Skeletal muscle satellite cell (primary cell): ENCODE measurements around the gene MAML3.

Experiments used
- H3K27me3 ChIP-seq: 2 replicates; pipeline ENCODE4 v1.7.0; 2013; ENCODE audit warnings: low read length; ENCODE audit not compliant: control insufficient read depth, insufficient read depth
- H3K36me3 ChIP-seq: 2 replicates; pipeline ENCODE4 v1.7.0; 2013; ENCODE audit warnings: mild to moderate bottlenecking, control low read depth, low read length; ENCODE audit not compliant: insufficient read depth
- H3K4me1 ChIP-seq: 2 replicates; pipeline ENCODE4 v1.7.0; 2013; ENCODE audit warnings: low read length; ENCODE audit not compliant: control insufficient read depth, insufficient read depth
- H3K4me2 ChIP-seq: 2 replicates; pipeline ENCODE4 v1.7.0; 2013; ENCODE audit warnings: mild to moderate bottlenecking, low read length
- H3K4me3 ChIP-seq: 2 replicates; pipeline ENCODE4 v1.7.0; 2013; ENCODE audit warnings: low read length
- H3K9ac ChIP-seq: 2 replicates; pipeline ENCODE4 v1.7.0; 2013; ENCODE audit warnings: mild to moderate bottlenecking, low read depth, low read length, moderate library complexity
- H3K9me3 ChIP-seq: replicated peaks from 2 replicates; pipeline ENCODE4 v1.7.0; 2013; ENCODE audit warnings: mild to moderate bottlenecking, control low read depth, low read length

The MAML3 gene

DNA sequence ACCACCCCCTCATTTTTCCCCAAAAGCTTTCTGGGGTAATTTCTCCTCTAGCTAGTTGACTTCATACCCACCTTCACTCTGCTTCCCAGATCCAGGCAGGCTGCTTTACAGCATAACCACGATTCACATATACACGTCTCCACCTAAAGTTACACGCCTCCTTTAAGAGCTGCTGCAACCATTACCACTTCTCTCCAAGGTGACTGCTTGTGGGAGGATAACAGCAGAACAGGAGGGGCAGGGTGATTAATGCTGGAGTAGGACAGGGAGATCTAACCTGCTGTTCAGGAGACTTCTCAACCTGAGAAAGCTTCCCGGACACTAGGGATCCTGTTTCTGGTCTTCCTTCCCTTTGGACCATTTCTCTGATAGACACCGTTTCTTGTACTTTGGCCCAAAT is 411.0 kb downstream of the MAML3 start:
- no peaks in the 10 kb centered on the region for H3K36me3 ChIP-seq
- H3K27me3 ChIP-seq = peaks cover 4% of the 10 kb centered on the region
- no peak overlapping the region for H3K9ac ChIP-seq
- peaks cover 11% of the 10 kb centered on the region for H3K4me1 ChIP-seq
- no peaks in the 10 kb centered on the region for H3K9me3 ChIP-seq
- H3K4me2 ChIP-seq = no peak overlapping the region
- no peak overlapping the region for H3K4me3 ChIP-seq

DNA sequence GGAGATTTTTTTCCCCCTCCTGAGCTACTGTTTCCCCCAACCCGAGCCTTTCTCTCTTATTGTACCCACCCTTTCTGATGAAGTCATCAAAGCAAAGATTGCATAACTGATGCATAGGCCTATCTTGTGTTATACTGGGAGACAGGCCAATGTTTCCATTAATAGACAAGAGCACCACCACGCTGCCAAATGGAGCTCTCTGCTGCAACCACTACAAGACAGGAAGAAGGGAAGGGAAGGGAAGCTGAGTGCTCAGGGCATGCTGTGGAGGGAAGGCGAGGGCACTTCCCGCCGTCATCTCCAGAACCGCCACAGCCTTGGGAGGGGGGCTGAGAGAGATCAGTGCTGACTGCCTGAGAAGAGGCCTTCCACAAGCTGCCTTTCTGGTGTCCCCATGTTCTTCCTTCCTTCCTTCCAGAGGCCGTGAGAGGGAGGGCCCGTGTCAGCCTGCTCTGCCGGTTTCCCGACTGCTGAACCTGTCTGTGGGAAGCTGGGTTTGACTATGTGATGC is 413.4 kb downstream of the MAML3 start:
- Histone ChIP-seq H3K4me1 (peaks cover 11% of the 10 kb centered on the region), H3K36me3 (no peaks in the 10 kb centered on the region)

DNA sequence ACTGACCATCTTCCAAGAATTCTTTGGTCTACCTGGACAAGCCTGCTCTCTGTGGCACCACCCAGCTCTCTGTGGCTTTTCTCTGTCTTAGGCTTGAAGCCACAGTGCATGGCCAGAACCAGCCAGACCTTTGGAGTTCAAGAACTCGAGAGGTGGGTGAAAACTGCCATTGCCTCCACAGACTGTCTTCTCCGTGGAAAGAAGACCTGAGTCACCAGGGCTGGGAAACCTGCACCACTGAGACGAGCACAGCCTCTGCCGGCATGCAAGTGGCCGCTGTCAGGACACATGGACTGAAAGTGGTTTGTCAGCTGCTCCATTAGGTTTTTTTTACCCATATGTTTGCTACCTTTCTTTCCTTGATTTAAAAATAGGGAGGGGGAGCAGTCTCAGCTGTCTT is 413.9 kb downstream of the MAML3 start:
- H3K27me3 ChIP-seq = no peaks in the 10 kb centered on the region

More for the DNA sequence above, 413.4 kb downstream of the MAML3 start:
- no peak overlapping the region for H3K4me3 ChIP-seq
- no peak overlapping the region for H3K9ac ChIP-seq
- no peaks in the 10 kb centered on the region for H3K27me3 ChIP-seq
- H3K4me2 ChIP-seq = no peak overlapping the region
- no peaks in the 10 kb centered on the region for H3K9me3 ChIP-seq

DNA sequence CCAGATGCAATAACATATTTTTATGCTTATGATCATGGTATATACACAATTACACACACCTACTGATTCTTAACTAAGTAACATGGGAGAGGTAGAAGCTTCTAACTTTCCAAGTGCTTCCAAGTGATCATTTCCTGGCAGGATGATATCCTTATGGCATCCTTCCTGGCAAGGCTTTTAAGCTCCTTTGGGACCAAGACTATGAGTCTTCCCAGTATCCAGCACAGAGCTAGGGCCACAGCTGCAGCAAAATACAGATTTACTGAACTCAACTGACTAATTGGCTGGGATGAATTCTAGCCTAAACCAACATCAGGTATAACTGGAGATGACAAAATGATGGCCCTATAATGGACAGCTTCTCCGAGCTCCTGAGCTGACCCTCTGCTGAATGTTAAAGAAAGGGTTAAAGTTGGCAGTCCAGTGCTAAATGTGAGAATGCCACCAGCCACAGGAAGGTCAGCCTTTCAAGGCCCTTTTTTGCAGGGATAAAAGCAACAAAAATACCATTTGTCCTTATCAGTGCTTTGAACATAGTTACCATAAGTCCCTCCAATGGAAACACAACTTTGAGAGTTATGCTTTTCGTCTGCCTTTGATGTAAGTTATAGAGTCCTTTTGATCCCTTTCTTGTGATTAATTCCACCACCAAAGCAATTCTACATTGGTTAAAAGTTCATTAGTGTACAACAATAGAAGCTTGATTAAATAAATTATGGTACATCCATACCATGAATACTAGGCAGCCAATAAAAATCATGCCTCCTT is 415.0 kb downstream of the MAML3 start:
- no peak overlapping the region for H3K9ac ChIP-seq
- no peaks in the 10 kb centered on the region for H3K9me3 ChIP-seq
- H3K36me3 ChIP-seq = no peaks in the 10 kb centered on the region
- no peak overlapping the region for H3K4me3 ChIP-seq
- H3K27me3 ChIP-seq = no peaks in the 10 kb centered on the region
- H3K4me2 ChIP-seq = no peak overlapping the region
- peaks cover 21% of the 10 kb centered on the region for H3K4me1 ChIP-seq

More for the DNA sequence above, 413.9 kb downstream of the MAML3 start:
- Histone ChIP-seq H3K4me3 (no peak overlapping the region), H3K9ac (no peak overlapping the region), H3K36me3 (no peaks in the 10 kb centered on the region), H3K9me3 (no peaks in the 10 kb centered on the region), H3K4me2 (no peak overlapping the region), H3K4me1 (peaks cover 11% of the 10 kb centered on the region)

DNA sequence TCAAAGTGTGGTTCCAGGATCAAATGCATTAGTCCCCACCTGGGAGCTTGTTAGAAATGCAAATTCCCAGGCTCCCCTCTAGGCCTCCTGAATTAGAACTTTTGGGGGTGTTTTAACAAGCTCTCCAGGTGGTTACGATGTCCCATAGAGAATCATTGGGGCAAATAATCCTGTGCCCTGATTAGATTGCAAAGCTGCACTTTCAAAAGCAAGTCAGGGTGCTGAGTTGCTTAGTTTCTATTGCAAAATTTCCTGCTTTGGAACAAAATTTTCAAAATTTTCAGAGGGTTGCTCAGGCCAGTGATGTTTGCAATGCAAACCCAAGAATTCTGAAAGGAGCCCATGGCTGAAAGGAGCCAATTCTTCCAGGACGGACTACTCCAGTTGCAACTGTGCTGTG is 417.3 kb downstream of the MAML3 start:
- Histone ChIP-seq H3K9ac (no peak overlapping the region), H3K27me3 (no peaks in the 10 kb centered on the region), H3K4me2 (no peak overlapping the region), H3K9me3 (no peaks in the 10 kb centered on the region), H3K4me1 (peaks cover 22% of the 10 kb centered on the region), H3K36me3 (no peaks in the 10 kb centered on the region), H3K4me3 (no peak overlapping the region)

DNA sequence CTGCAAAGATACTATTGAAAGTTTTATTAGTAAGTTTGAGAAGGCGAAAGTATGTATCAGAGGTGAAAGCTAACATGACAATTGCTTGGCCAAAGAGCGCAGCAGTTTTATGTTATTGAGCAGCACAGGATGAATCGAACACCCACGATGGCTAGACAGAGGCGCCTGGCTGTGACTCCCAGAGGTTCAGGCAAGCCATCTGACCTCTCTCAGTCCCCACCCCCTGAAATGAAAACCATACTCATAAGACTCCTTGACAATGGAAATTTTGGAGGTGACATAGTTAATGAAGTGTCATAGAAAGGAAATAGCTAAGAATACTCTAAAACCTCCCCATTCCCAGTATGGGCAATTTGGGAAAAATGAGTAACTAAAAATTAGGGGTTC is 417.7 kb downstream of the MAML3 start:
- H3K4me1 ChIP-seq = peaks cover 22% of the 10 kb centered on the region
- no peaks in the 10 kb centered on the region for H3K27me3 ChIP-seq
- no peaks in the 10 kb centered on the region for H3K36me3 ChIP-seq
- no peak overlapping the region for H3K4me3 ChIP-seq
- no peak overlapping the region for H3K9ac ChIP-seq
- no peaks in the 10 kb centered on the region for H3K9me3 ChIP-seq
- no peak overlapping the region for H3K4me2 ChIP-seq

DNA sequence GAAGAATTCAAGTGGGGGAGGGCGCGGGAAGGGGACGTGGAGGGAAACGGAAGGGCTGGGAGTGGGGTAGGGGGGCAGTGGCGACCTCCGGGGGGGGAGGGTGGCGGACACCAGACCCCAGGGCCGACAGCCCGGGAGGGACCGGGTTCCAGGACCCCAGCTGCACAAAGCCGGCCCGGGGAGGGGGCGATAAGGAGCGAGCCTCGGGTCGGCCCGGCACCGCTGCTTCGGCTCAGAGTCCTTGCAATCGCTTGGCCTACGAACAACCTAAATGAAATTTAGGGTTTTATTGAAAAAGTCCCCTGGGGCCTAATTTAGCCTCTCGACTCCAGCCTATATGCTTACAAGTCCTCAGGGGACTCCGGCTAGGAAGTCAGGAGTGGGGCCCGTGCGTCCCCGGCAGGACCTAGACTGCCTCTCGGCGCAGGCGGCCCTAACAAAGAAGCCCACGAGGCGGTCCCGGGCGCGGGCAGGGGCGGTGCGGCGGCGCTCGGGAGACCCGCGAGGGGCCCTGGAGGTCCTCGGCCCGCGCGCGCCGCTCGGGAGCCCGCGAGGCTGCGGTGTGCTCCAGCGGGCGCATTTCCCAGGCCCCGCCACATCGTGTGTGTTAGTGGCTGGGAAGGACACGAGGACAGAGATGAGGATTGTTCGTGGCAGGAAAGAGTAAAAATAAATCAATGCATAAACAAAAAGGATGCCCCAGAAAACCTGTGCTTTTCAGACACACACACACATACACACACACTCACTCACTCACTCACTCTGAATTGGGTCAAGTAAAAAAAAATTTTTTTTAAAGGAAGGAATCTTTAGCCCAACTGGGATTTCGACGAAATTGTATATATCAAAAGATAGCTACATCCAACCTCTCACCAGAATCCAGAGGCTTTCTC is 418.4 kb downstream of the MAML3 start:
- peak overlapping the region; percentile 70 for H3K4me3 ChIP-seq
- H3K9ac ChIP-seq = peak overlapping the region; percentile 28
- H3K36me3 ChIP-seq = no peaks in the 10 kb centered on the region
- no peaks in the 10 kb centered on the region for H3K27me3 ChIP-seq
- peaks cover 19% of the 10 kb centered on the region for H3K4me1 ChIP-seq
- peak overlapping the region; percentile 90 for H3K4me2 ChIP-seq
- H3K9me3 ChIP-seq = no peaks in the 10 kb centered on the region

DNA sequence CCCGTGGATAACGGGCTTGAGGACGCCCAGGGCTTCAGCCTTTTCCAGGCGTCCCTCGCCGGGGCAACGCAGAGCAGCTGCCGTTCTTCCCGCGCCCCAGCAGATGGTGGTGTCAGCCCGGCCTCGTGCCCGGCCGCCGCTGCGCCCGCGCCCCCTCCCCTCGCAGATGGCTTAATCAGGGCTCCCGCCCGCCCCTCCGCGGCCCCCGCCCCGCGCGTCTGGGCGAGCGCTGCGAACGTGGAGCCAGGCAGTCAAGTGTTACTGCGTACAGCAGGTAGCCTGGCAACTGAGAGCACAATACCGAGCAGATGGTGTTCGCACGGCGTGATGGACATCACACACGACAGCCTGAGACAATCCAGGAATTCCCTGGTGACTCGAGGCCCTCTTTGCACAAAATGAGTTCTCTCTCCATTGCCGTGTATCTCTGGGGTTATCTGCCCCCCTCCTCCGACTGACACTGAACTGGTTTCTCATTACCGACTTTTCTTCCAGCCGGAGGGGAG is 419.1 kb downstream of the MAML3 start:
- Histone ChIP-seq H3K9me3 (no peaks in the 10 kb centered on the region), H3K4me1 (peaks cover 12% of the 10 kb centered on the region), H3K4me2 (peak overlapping the region; percentile 90), H3K9ac (peak overlapping the region; percentile 61), H3K36me3 (no peaks in the 10 kb centered on the region), H3K4me3 (peak overlapping the region; percentile 70), H3K27me3 (no peaks in the 10 kb centered on the region)

DNA sequence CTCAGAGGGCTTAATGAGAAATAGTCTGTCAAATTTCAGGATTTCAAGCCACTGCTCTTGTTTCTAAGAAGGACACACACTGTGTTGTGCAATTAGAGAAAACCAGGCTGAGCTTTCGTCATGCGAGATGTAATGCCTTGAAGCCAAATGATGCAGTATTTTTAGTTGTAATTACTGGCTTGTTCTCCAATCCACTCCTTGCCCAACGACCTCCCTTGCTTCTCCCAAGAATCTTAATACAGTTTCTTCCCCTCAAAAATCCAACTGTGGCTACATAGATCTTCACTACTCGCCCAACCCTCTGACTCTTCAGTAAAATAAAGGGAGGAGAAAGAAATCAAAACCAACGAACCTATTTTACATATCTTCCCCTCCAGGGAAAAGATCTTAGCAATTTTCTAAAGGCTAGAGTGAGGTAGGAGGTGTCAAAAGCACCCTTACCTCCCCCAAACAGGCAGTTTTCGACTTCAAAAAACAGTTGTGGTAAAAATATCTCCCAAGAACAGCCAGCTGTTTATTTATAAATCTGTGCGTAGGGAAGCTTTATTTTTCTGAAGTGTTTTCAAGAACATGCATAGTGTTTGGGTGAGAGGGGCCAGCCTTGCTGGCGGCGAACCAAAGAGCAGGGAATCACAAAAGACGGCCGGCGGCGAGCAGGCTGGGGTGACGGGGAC is 419.6 kb downstream of the MAML3 start:
- Histone ChIP-seq H3K4me2 (peak overlapping the region; percentile 90), H3K9me3 (no peaks in the 10 kb centered on the region), H3K9ac (peak overlapping the region; percentile 61), H3K4me1 (peaks cover 12% of the 10 kb centered on the region), H3K4me3 (peak overlapping the region; percentile 70), H3K27me3 (no peaks in the 10 kb centered on the region), H3K36me3 (no peaks in the 10 kb centered on the region)

DNA sequence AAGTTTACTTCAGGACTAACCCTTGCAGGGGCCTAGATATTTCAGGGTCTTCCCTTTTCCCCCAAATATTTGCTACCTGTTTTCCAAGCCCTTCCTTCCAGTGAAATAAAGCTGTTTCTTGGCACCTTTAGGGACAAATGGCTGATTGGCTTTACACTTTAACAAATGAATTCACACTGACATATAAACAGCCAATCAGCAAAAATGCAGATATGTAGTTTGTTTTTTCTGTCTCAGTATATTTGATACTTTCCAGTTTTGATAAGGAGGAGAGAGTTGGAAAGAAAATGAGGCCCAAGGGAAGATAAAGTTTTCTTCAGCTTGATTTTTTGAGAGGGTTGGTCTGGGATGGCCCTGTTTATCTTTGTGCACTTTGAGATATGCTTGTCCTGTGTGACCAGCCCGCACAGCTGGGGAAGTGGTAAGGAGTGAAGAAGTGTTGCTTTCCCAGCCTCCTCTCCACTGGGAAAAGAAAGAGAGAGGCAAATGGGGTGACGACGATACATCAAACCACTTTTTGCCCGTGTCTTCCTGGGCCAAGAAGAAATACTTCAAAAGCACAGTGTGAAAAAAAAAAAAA is 420.9 kb downstream of the MAML3 start:
- H3K27me3 ChIP-seq = no peaks in the 10 kb centered on the region
- H3K4me1 ChIP-seq = peaks cover 12% of the 10 kb centered on the region
- H3K9ac ChIP-seq = no peak overlapping the region
- H3K9me3 ChIP-seq = no peaks in the 10 kb centered on the region
- H3K4me2 ChIP-seq = no peak overlapping the region
- no peak overlapping the region for H3K4me3 ChIP-seq
- no peaks in the 10 kb centered on the region for H3K36me3 ChIP-seq

DNA sequence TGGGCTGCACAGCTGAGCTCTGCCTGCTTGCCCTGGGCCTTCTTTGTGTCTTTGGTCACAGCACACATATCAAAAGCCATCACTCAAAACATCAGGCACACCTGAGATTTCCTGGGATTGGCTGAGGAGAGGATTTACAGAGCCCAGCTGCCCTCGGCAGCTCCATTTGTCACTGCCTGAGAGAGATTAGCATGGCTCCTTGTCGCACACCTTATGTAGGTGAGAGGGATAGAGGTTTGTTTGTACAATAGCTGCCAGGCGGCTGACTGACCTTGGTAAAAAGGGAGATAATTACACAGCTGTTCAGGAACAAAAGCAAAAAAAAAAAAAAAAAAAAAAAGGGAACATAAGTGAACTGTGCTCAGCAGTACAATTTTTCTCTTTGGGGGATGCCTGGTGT is 425.1 kb downstream of the MAML3 start:
- H3K4me1 ChIP-seq = no peaks in the 10 kb centered on the region
- no peak overlapping the region for H3K9ac ChIP-seq
- no peaks in the 10 kb centered on the region for H3K27me3 ChIP-seq
- H3K4me3 ChIP-seq = no peak overlapping the region
- H3K36me3 ChIP-seq = no peaks in the 10 kb centered on the region
- H3K9me3 ChIP-seq = no peaks in the 10 kb centered on the region
- no peak overlapping the region for H3K4me2 ChIP-seq
